ENCODE results near the gene NKTR. TPM values are rescaled to one million over a fixed set of nuclear protein-coding genes. Genes with fewer than 3 reads are reported as not detected.

The NKTR gene
- total RNA-seq, 1 experiment from 2014 or later = 79.8 TPM

- TF ChIP-seq CTCF (conservative IDR thresholded peaks at IDR 0.05) = no peak
- Histone ChIP-seq H4K5ac (ENCODE audit: insufficient read length, low read depth, low read length) (no peak overlapping the region), H2BK15ac (ENCODE audit: low read depth, low read length) (no peak overlapping the region), H3K9ac (ENCODE audit: extremely low read depth, insufficient read length, low read length) (peak overlapping the region; percentile 84), H3K14ac (ENCODE audit: insufficient read depth, low read length) (no peak overlapping the region; the same call in 1 of the 2 replicates), H3K23me2 (ENCODE audit: insufficient read length, low read depth, low read length, poor library complexity, severe bottlenecking) (peaks cover 14% of the 10 kb centered on the region), H4K91ac (ENCODE audit: insufficient read length, low read depth, low read length) (no peak overlapping the region), H3K9me3 (ENCODE audit: control insufficient read depth, low read depth, low read length) (no peaks in the 10 kb centered on the region), H2BK120ac (ENCODE audit: low read depth, low read length, poor library complexity, severe bottlenecking) (no peak overlapping the region), H3K79me2 (ENCODE audit: insufficient read depth, low read length) (peaks cover 2% of the 10 kb centered on the region; the same call in 1 of the 2 replicates), H4K20me1 (ENCODE audit: control insufficient read depth, insufficient read depth, insufficient read length) (no peaks in the 10 kb centered on the region), H2BK12ac (ENCODE audit: insufficient read length, low read depth, low read length) (no peak overlapping the region), H3K27ac (ENCODE audit: insufficient read length, low read depth, low read length) (peak overlapping the region; percentile 4), H4K8ac (replicated peaks; ENCODE audit: insufficient read length, low read depth, low read length) (no peak overlapping the region), H3K27me3 (ENCODE audit: insufficient read depth, low read length) (no peaks in the 10 kb centered on the region), H3K4ac (ENCODE audit: low read depth, low read length) (no peak overlapping the region), H2AFZ (ENCODE audit: low read length) (no peak overlapping the region), H3K18ac (ENCODE audit: insufficient read length, low read depth, low read length) (no peak overlapping the region), H3K4me1 (ENCODE audit: insufficient read depth, low read length) (peaks cover 6% of the 10 kb centered on the region; the same call in 1 of the 2 replicates), H3K79me1 (ENCODE audit: insufficient read depth, low read depth, low read length, poor library complexity, severe bottlenecking) (no peaks in the 10 kb centered on the region), H3K23ac (ENCODE audit: insufficient read length, low read depth, low read length) (no peak overlapping the region), H2AK5ac (ENCODE audit: insufficient read length, low read length) (no peak overlapping the region), H2BK20ac (ENCODE audit: low read depth, low read length, poor library complexity, severe bottlenecking) (no peak overlapping the region), H3T11ph (ENCODE audit: low read length) (no peak overlapping the region), H3K4me2 (ENCODE audit: insufficient read depth, insufficient read length, low read length) (peak overlapping the region; percentile 90), H2BK5ac (ENCODE audit: insufficient read length, low read length) (no peak overlapping the region), H3K56ac (ENCODE audit: insufficient read length, low read depth, low read length) (no peak overlapping the region)
- Mint-ChIP-seq H3K4me1 (peaks cover 35 to 46% of the 10 kb centered on the region in 2 experiments), H3K9me3 (peaks cover 0 to 2% of the 10 kb centered on the region in 2 experiments; a peak in 1 of 5 replicates), H3K4me3 (peak overlapping the region; percentile 85 to 87), H3K36me3 (ENCODE audit: insufficient read depth in 1 of 3, low read depth in 3 of 3) (peaks cover 19 to 26% (median 20%) of the 10 kb centered on the region in 3 experiments), H3K27me3 (ENCODE audit: low read depth) (no peaks in the 10 kb centered on the region; the same call in 1 of the 2 replicates), H3K27ac (peak overlapping the region; percentile 83 to 94 (median 86))
- WGBS (ENCODE audit: extremely low coverage, insufficient read length, low lambda C conversion rate) = no CpG with 5 or more reads among the region's 3 CpGs
- DNase-seq = no peak
Measured at GRCh38 chr3:42582474-42583070, 17.9 kb upstream of the NKTR start.

Data from H9 (cell line).